Upper lobe of left lung (tissue), 4 donors: Measurements from ENCODE around the gene FIBCD1.

Source experiments
- CTCF ChIP-seq, 6 experiments: fragments of 450-650 bp in 4 of 6; fragments of 200-600 bp in 2 of 6; sonication (generic) in 2 of 6; IDR thresholded peaks; one replicate each; pipeline ENCODE4 v1.5.1; 2016 to 2019; ENCODE audit warnings: antibody characterized with exemption in 6 of 6
- POLR2AphosphoS5 ChIP-seq, 2 donors: sonication (generic); formaldehyde crosslinking; IDR thresholded peaks; one replicate each; pipeline ENCODE4 v1.5.1; 2017; ENCODE audit warnings: antibody characterized with exemption in 2 of 2

GRCh38 chr9:130949188-130950038 lies 10.4 kb upstream of the FIBCD1 start:
- TF ChIP-seq CTCF (IDR thresholded peaks at IDR 0.05) (no peak), POLR2AphosphoS5 (IDR thresholded peaks at IDR 0.05) (no peak)
